ENCODE results near the gene ADAMTSL2.
A peak's percentile ranks its signal among the peaks of the same experiment; 100 is the strongest.

ADAMTSL2 gene

DNA sequence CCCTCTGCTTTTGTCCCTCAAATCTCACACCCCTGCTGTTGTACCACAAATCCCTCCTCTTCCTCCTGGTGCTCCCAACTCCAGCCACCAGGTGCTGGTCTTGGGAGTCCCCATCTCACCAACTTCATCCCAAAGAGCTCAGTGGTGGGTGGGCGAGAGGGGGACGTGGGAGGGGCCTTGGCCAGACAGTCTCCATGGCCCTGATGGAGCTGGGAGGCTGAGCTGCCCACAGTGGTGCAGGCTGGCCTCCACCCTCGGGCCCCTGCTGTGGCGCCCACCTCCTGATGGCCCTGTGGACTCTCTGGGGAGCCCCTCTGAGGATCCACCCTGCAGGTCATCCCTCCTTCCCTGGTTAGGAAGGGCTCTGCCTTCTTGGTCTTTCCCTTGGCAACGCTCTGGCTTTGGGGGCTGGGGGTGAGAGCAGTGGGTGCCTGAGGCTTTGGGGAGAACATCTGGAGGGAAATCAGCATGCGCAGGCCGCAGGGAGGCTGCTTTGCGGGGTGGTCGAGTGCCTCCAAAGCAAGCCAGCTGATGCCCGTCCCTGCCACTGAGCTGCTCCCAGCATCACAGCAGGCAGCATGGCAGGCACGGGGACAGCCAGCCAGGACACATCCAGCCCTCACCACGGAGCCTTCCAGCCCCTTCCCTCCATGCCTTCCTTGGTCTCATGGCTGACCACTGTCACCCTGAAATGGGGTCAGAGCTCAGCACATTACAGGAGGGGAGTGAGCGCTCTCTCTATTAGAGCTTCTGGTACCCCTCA, 82.3 kb downstream of the ADAMTSL2 start:
- Histone ChIP-seq H3K27ac (replicated peaks) (no peak overlapping the region), H3K4me3 (replicated peaks; ENCODE audit: insufficient read depth, low read length) (no peak overlapping the region), H3K27me3 (ENCODE audit: insufficient read depth, poor library complexity, severe bottlenecking) (peaks cover 15% of the 10 kb centered on the region)
- DNase-seq (ENCODE audit: low read depth in 1 of 2, low spot score in 1 of 2), result no peak
- TF ChIP-seq SPI1 (IDR thresholded peaks at IDR 0.05; ENCODE audit: borderline replicate concordance, low read depth) (no peak), POLR2AphosphoS5 (IDR thresholded peaks at IDR 0.05; ENCODE audit: low read depth) (no peak), GABPA (IDR thresholded peaks at IDR 0.05; ENCODE audit: low read depth) (no peak)
- TF ChIP-seq, protein P1, sequence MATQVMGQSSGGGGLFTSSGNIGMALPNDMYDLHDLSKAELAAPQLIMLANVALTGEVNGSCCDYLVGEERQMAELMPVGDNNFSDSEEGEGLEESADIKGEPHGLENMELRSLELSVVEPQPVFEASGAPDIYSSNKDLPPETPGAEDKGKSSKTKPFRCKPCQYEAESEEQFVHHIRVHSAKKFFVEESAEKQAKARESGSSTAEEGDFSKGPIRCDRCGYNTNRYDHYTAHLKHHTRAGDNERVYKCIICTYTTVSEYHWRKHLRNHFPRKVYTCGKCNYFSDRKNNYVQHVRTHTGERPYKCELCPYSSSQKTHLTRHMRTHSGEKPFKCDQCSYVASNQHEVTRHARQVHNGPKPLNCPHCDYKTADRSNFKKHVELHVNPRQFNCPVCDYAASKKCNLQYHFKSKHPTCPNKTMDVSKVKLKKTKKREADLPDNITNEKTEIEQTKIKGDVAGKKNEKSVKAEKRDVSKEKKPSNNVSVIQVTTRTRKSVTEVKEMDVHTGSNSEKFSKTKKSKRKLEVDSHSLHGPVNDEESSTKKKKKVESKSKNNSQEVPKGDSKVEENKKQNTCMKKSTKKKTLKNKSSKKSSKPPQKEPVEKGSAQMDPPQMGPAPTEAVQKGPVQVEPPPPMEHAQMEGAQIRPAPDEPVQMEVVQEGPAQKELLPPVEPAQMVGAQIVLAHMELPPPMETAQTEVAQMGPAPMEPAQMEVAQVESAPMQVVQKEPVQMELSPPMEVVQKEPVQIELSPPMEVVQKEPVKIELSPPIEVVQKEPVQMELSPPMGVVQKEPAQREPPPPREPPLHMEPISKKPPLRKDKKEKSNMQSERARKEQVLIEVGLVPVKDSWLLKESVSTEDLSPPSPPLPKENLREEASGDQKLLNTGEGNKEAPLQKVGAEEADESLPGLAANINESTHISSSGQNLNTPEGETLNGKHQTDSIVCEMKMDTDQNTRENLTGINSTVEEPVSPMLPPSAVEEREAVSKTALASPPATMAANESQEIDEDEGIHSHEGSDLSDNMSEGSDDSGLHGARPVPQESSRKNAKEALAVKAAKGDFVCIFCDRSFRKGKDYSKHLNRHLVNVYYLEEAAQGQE (IDR thresholded peaks at IDR 0.05; ENCODE audit: insufficient replicate concordance, low read depth), result no peak
- TF ChIP-seq, protein P2, sequence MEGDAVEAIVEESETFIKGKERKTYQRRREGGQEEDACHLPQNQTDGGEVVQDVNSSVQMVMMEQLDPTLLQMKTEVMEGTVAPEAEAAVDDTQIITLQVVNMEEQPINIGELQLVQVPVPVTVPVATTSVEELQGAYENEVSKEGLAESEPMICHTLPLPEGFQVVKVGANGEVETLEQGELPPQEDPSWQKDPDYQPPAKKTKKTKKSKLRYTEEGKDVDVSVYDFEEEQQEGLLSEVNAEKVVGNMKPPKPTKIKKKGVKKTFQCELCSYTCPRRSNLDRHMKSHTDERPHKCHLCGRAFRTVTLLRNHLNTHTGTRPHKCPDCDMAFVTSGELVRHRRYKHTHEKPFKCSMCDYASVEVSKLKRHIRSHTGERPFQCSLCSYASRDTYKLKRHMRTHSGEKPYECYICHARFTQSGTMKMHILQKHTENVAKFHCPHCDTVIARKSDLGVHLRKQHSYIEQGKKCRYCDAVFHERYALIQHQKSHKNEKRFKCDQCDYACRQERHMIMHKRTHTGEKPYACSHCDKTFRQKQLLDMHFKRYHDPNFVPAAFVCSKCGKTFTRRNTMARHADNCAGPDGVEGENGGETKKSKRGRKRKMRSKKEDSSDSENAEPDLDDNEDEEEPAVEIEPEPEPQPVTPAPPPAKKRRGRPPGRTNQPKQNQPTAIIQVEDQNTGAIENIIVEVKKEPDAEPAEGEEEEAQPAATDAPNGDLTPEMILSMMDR (IDR thresholded peaks at IDR 0.05; ENCODE audit: insufficient read depth, low read length), result no peak

DNA sequence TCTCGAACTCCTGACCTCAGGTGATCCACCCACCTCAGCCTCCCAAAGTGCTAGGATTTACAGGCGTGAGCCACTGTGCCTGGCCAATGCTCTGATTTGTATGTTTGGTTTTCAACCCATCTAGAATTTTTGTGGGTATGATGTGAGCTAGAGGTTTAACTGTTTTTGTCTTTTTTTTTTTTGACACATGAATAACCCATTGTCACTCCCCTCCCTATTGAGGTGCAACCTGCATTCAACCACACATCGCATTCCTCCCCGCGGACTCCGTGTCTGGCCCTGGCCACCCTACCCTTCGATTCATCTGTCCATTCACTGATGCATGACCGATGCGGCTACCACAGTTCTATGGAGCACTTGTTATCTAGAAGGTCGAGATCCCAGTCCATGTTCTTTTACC, 84.2 kb downstream of the ADAMTSL2 start:
- Histone ChIP-seq H3K4me3 (replicated peaks; ENCODE audit: insufficient read depth, low read length) (no peak overlapping the region), H3K27me3 (ENCODE audit: insufficient read depth, poor library complexity, severe bottlenecking) (peaks cover 18% of the 10 kb centered on the region), H3K27ac (replicated peaks) (no peak overlapping the region)
- no peak for DNase-seq (ENCODE audit: low read depth in 1 of 2, low spot score in 1 of 2)
- TF ChIP-seq SPI1 (IDR thresholded peaks at IDR 0.05; ENCODE audit: borderline replicate concordance, low read depth), result no peak

DNA sequence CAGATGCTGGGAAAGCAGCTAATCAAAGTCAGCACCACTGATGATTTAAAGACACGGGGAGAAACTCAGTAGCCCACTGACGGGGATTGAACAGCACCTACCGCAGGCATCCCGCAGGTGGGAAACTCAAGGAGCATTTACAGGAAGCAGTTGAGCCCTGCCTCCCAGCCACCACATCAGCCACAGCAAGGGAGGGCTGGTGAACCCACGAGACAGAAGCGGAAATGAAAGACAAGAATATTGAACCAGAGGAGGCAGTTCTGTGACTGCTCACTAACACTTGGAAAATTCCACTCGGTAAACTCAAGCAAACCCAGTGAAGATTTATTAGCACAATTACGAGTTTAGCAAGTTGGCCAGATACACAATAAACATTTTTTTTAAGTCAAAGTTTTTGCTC, 85.3 kb downstream of the ADAMTSL2 start:
- H3K27ac ChIP-seq (replicated peaks), result no peak overlapping the region
- DNase-seq (ENCODE audit: low read depth in 1 of 2, low spot score in 1 of 2), result peak in 1 of 2 experiments; percentile 17
- peaks cover 16% of the 10 kb centered on the region for H3K27me3 ChIP-seq (ENCODE audit: insufficient read depth, poor library complexity, severe bottlenecking)
- no peak for TF ChIP-seq POLR2AphosphoS5 (IDR thresholded peaks at IDR 0.05; ENCODE audit: low read depth)
- no peak overlapping the region for H3K4me3 ChIP-seq (replicated peaks; ENCODE audit: insufficient read depth, low read length)

DNA sequence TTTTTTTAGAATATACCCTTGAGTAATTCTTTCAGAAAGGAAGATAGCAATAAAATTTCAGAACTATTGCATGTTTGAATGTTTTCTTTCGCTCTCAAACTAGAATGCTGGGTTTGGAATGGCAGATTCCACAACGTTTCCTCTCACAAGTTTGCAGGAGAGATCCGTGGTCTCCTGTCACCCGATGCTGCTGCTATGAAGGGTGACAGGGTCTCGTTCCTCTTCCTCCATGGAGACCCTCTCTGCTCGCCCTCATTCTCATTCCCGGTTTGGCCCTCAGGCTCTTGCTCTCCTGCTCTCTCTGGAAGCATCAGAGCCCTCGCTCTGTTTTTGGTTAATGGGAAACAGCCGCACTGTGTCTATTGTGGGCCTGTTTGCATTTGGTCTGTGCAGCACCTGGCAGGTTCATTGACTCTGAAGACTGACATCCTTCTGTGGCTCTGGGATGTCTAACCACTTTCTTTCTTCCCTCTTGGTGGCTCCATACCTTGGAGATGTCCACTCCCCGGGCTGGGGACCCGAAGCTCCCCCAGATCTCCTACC, 87.3 kb downstream of the ADAMTSL2 start:
- H3K27ac ChIP-seq (replicated peaks), result no peak overlapping the region

More for the DNA sequence above, 87.3 kb downstream of the ADAMTSL2 start:
- DNase-seq (ENCODE audit: low read depth in 1 of 2, low spot score in 1 of 2), result no peak
- H3K4me3 ChIP-seq (replicated peaks; ENCODE audit: insufficient read depth, low read length), result no peak overlapping the region
- TF ChIP-seq POLR2AphosphoS5 (IDR thresholded peaks at IDR 0.05; ENCODE audit: low read depth), result no peak
- TF ChIP-seq, protein P1 (IDR thresholded peaks at IDR 0.05; ENCODE audit: insufficient replicate concordance, low read depth), result no peak
- TF ChIP-seq, protein P2 (IDR thresholded peaks at IDR 0.05; ENCODE audit: insufficient read depth, low read length), result no peak
- H3K27me3 ChIP-seq (ENCODE audit: insufficient read depth, poor library complexity, severe bottlenecking), result peaks cover 16% of the 10 kb centered on the region

Data from HL-60 (cell line).